Karpas-422 (cell line): ENCODE measurements around the gene ZBED4. TPM values are rescaled to one million over a fixed set of nuclear protein-coding genes. Genes with fewer than 3 reads are reported as not detected.

Experiments used
- DNase-seq: peaks from one replicate; pipeline ENCODE4 v3.0.0-alpha.2; 2015
- H2AFZ ChIP-seq: fragments of 200-600 bp; sonication (generic); 2 replicates; pipeline ENCODE4 v1.6.1; 2014; ENCODE audit warnings: antibody characterized with exemption, low read length, mixed read lengths
- H3K27ac ChIP-seq: fragments of 200-600 bp; sonication (generic); 2 replicates; pipeline ENCODE4 v1.5.1; 2014; ENCODE audit warnings: mild to moderate bottlenecking, low read length, moderate library complexity
- H3K27me3 ChIP-seq: fragments of 200-600 bp; sonication (generic); 2 replicates; pipeline ENCODE4 v1.6.1; 2014; ENCODE audit warnings: low read length, mixed read lengths
- H3K36me3 ChIP-seq: fragments of 200-600 bp; sonication (generic); 2 replicates; pipeline ENCODE4 v1.6.1; 2014; ENCODE audit warnings: low read length, mixed read lengths; ENCODE audit not compliant: insufficient read depth
- H3K4me1 ChIP-seq: fragments of 200-600 bp; sonication (generic); 2 replicates; pipeline ENCODE4 v1.6.1; 2014; ENCODE audit warnings: mild to moderate bottlenecking, low read length, mixed read lengths
- H3K4me2 ChIP-seq: fragments of 200-600 bp; sonication (generic); 2 replicates; pipeline ENCODE4 v1.6.1; 2014; ENCODE audit warnings: low read length, low read depth, mild to moderate bottlenecking; ENCODE audit not compliant: poor library complexity, severe bottlenecking
- H3K4me3 ChIP-seq: fragments of 200-600 bp; sonication (generic); 2 replicates; pipeline ENCODE4 v1.5.1; 2014; ENCODE audit warnings: mild to moderate bottlenecking, antibody characterized with exemption, low read length, mixed read lengths
- H3K79me2 ChIP-seq: fragments of 200-600 bp; sonication (generic); 2 replicates; pipeline ENCODE4 v1.6.1; 2014; ENCODE audit warnings: mild to moderate bottlenecking, low read length, mixed read lengths
- H3K9ac ChIP-seq: fragments of 200-600 bp; sonication (generic); 2 replicates; pipeline ENCODE4 v1.6.0; 2014; ENCODE audit warnings: low read length
- H3K9me2 ChIP-seq: fragments of 200-600 bp; sonication (generic), shearing (Covaris generic); replicated peaks from 2 replicates; pipeline ENCODE4 v1.6.0; 2014; ENCODE audit warnings: mild to moderate bottlenecking, low read length, moderate library complexity; ENCODE audit not compliant: insufficient read depth
- H3K9me3 ChIP-seq: fragments of 300-700, 200-600 bp; sonication (generic); 2 replicates; pipeline ENCODE4 v1.6.1; 2014; ENCODE audit warnings: low read length, mixed read lengths
- H4K20me1 ChIP-seq: fragments of 200-600 bp; sonication (generic); 2 replicates; pipeline ENCODE4 v1.6.1; 2014; ENCODE audit warnings: mild to moderate bottlenecking, antibody characterized with exemption, low read length, low read depth; ENCODE audit not compliant: insufficient read depth
- total RNA-seq: library from RNA; depleted of rRNA; stranded (reverse); fragments of >200 nt; shearing (Covaris generic); gene quantifications from 2 replicates; pipeline ENCODE4 v1.2.3, GENCODE V29; 2014; ENCODE audit warnings: low replicate concordance

Gene ZBED4
- total RNA-seq, 1 experiment from 2014 or later, result 24.6 TPM

- Histone ChIP-seq H3K36me3 (peaks cover 10% of the 10 kb centered on the region; the same call in 1 of the 2 replicates), H3K4me3 (peak overlapping the region; percentile 6; the same call in 1 of the 2 replicates), H3K4me1 (peaks cover 35% of the 10 kb centered on the region), H3K79me2 (peaks cover 29% of the 10 kb centered on the region), H4K20me1 (peaks cover 25% of the 10 kb centered on the region), H2AFZ (no peak overlapping the region), H3K9me2 (no peaks in the 10 kb centered on the region), H3K9me3 (no peaks in the 10 kb centered on the region), H3K27me3 (no peaks in the 10 kb centered on the region), H3K27ac (no peak overlapping the region), H3K9ac (0 out of 2 replicates have a peak overlapping the region, but pooled peaks have one; percentile 38), H3K4me2 (peak overlapping the region; percentile 65)
- no peak for DNase-seq
These were observed 24.4 kb upstream of the ZBED4 start for GRCh38 chr22:49829044-49829853.

GRCh38 chr22:49833340-49834007, 20.2 kb upstream of the ZBED4 start:
- H3K9ac ChIP-seq, result no peak overlapping the region
- no peaks in the 10 kb centered on the region for H4K20me1 ChIP-seq
- no peak overlapping the region for H3K4me3 ChIP-seq
- no peaks in the 10 kb centered on the region for H3K9me3 ChIP-seq
- H3K27ac ChIP-seq, result no peak overlapping the region
- H3K36me3 ChIP-seq, result no peaks in the 10 kb centered on the region
- H3K79me2 ChIP-seq, result no peaks in the 10 kb centered on the region
- DNase-seq, result no peak
- no peaks in the 10 kb centered on the region for H3K9me2 ChIP-seq
- H3K27me3 ChIP-seq, result no peaks in the 10 kb centered on the region
- H2AFZ ChIP-seq, result no peak overlapping the region
- H3K4me2 ChIP-seq, result no peak overlapping the region
- peaks cover 20% of the 10 kb centered on the region for H3K4me1 ChIP-seq

- H3K4me1 ChIP-seq, result no peaks in the 10 kb centered on the region
- H3K36me3 ChIP-seq, result no peaks in the 10 kb centered on the region
- H3K79me2 ChIP-seq, result no peaks in the 10 kb centered on the region
- H3K4me3 ChIP-seq, result no peak overlapping the region
- no peak overlapping the region for H3K4me2 ChIP-seq
- no peaks in the 10 kb centered on the region for H4K20me1 ChIP-seq
- DNase-seq, result no peak
- H2AFZ ChIP-seq, result no peak overlapping the region
- no peak overlapping the region for H3K27ac ChIP-seq
- H3K9me3 ChIP-seq, result no peaks in the 10 kb centered on the region
- H3K27me3 ChIP-seq, result no peaks in the 10 kb centered on the region
- no peak overlapping the region for H3K9ac ChIP-seq
- no peaks in the 10 kb centered on the region for H3K9me2 ChIP-seq
These were observed 14.6 kb upstream of the ZBED4 start for GRCh38 chr22:49838771-49839717.

GRCh38 chr22:49845241-49845640, 8.4 kb upstream of the ZBED4 start:
- Histone ChIP-seq H3K4me1 (no peaks in the 10 kb centered on the region), H4K20me1 (no peaks in the 10 kb centered on the region), H3K9me2 (no peaks in the 10 kb centered on the region), H3K4me2 (no peak overlapping the region), H3K36me3 (no peaks in the 10 kb centered on the region), H3K9me3 (no peaks in the 10 kb centered on the region), H2AFZ (no peak overlapping the region), H3K27me3 (no peaks in the 10 kb centered on the region), H3K9ac (no peak overlapping the region), H3K27ac (no peak overlapping the region), H3K4me3 (no peak overlapping the region), H3K79me2 (no peaks in the 10 kb centered on the region)
- no peak for DNase-seq

GRCh38 chr22:49845666-49846459, 7.8 kb upstream of the ZBED4 start:
- Histone ChIP-seq H3K27me3 (no peaks in the 10 kb centered on the region), H3K4me3 (no peak overlapping the region), H3K79me2 (no peaks in the 10 kb centered on the region), H3K27ac (no peak overlapping the region), H3K4me2 (no peak overlapping the region), H3K4me1 (no peaks in the 10 kb centered on the region), H2AFZ (no peak overlapping the region), H3K9me2 (no peaks in the 10 kb centered on the region), H4K20me1 (no peaks in the 10 kb centered on the region), H3K9ac (no peak overlapping the region), H3K9me3 (no peaks in the 10 kb centered on the region), H3K36me3 (no peaks in the 10 kb centered on the region)
- DNase-seq, result no peak

- H3K79me2 ChIP-seq, result no peaks in the 10 kb centered on the region
- no peaks in the 10 kb centered on the region for H3K9me3 ChIP-seq
- no peak overlapping the region for H2AFZ ChIP-seq
- H3K9ac ChIP-seq, result no peak overlapping the region
- no peak overlapping the region for H3K27ac ChIP-seq
- DNase-seq, result no peak
- peaks cover 8% of the 10 kb centered on the region for H3K4me1 ChIP-seq
- H3K9me2 ChIP-seq, result no peaks in the 10 kb centered on the region
- H3K36me3 ChIP-seq, result no peaks in the 10 kb centered on the region
- no peak overlapping the region for H3K4me2 ChIP-seq
- H4K20me1 ChIP-seq, result no peaks in the 10 kb centered on the region
- H3K4me3 ChIP-seq, result no peak overlapping the region
- H3K27me3 ChIP-seq, result no peaks in the 10 kb centered on the region
These were observed 5.6 kb upstream of the ZBED4 start for GRCh38 chr22:49847751-49848689.

GRCh38 chr22:49848690-49849160, 4.9 kb upstream of the ZBED4 start:
- H3K9me3 ChIP-seq, result no peaks in the 10 kb centered on the region
- H3K36me3 ChIP-seq, result no peaks in the 10 kb centered on the region
- H3K4me1 ChIP-seq, result peaks cover 10% of the 10 kb centered on the region
- no peaks in the 10 kb centered on the region for H3K27me3 ChIP-seq
- no peak overlapping the region for H3K9ac ChIP-seq
- H2AFZ ChIP-seq, result no peak overlapping the region
- H4K20me1 ChIP-seq, result no peaks in the 10 kb centered on the region
- no peak overlapping the region for H3K4me2 ChIP-seq
- DNase-seq, result no peak
- H3K79me2 ChIP-seq, result no peaks in the 10 kb centered on the region
- H3K9me2 ChIP-seq, result no peaks in the 10 kb centered on the region
- no peak overlapping the region for H3K4me3 ChIP-seq
- H3K27ac ChIP-seq, result no peak overlapping the region
